ENCODE results near the gene MAPRE3.

DNA sequence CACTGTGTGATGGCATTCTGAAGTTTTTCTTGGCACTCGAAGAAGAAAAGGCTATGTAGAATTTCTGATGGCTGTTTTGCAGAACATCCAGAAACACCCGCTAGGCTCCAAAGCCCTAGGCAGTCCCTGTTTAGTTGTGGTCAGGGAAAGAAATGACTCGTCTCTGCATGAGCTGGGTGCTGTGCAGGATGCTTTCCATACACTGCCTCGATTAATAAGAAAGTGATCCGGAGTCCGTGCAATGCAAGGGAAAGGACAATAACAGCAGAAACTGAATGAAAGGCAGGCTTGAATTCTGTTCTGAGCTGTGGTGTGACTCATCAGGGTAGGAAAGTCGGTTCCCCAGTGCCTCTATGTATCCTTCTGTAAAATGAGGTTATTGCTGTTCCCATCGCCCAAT is 18.7 kb downstream of the MAPRE3 start:
- TF ChIP-seq SP2 (IDR thresholded peaks at IDR 0.05; ENCODE audit: extremely low read depth, low read depth, low read length, poor library complexity, severe bottlenecking) (no peak), HLTF (IDR thresholded peaks at IDR 0.05) (no peak)

Data from K562 (cell line).